Keratinocyte (primary cell): Measurements from ENCODE around the gene SLC25A46. TPM values are rescaled to one million over a fixed set of nuclear protein-coding genes. Genes with fewer than 3 reads are reported as not detected.
A peak's percentile ranks its signal among the peaks of the same experiment; 100 is the strongest.
"Not testable (repeated sequence)": the region's sequence is repeated elsewhere in the genome, so short reads cannot be mapped to it uniquely, and the experiment has no call there.

Source experiments
- DNase-seq: peaks from one replicate; pipeline ENCODE4 v3.0.0-alpha.2; 2011; ENCODE audit warnings: low read depth, missing footprints, low spot score
- FAIRE-seq: peaks from 2 replicates; lab custom pipeline; 2011; peaks lifted over from hg19 to GRCh38; lab: Jason Lieb, UNC
- H2AFZ ChIP-seq: 2 replicates; pipeline ENCODE4 v1.6.0; 2012; ENCODE audit warnings: low read length, control low read depth, inconsistent platforms; ENCODE audit not compliant: control insufficient read depth
- H3K27ac ChIP-seq: 2 replicates; pipeline ENCODE4 v1.5.1; 2011; ENCODE audit warnings: low read length; ENCODE audit not compliant: control insufficient read depth, insufficient read depth
- H3K27me3 ChIP-seq: 3 replicates; pipeline ENCODE4 v1.6.0; 2011; ENCODE audit warnings: low read length; ENCODE audit not compliant: control insufficient read depth, insufficient read depth; ENCODE audit errors: extremely low read depth
- H3K36me3 ChIP-seq, 2 experiments: 2 replicates in 1 of 2; 3 replicates in 1 of 2; pipeline ENCODE4 v1.5.1; 2011; ENCODE audit warnings: low read length in 2 of 2, mild to moderate bottlenecking in 1 of 2; ENCODE audit not compliant: control insufficient read depth in 2 of 2, insufficient read depth in 2 of 2; ENCODE audit errors: extremely low read depth in 1 of 2
- H3K4me1 ChIP-seq: 3 replicates; pipeline ENCODE4 v1.5.1; 2011; ENCODE audit warnings: low read length; ENCODE audit not compliant: control insufficient read depth, insufficient read depth; ENCODE audit errors: extremely low read depth
- H3K4me2 ChIP-seq: 3 replicates; pipeline ENCODE4 v1.6.0; 2011; ENCODE audit warnings: low read depth, low read length; ENCODE audit not compliant: control insufficient read depth, insufficient read depth; ENCODE audit errors: extremely low read depth
- H3K4me3 ChIP-seq, 3 experiments: fragments of 200-600 bp in 1 of 3; sonication (generic) in 1 of 3; 2 replicates in 2 of 3; 3 replicates in 1 of 3; pipeline ENCODE4 v1.5.1; 2011 to 2016; ENCODE audit warnings: low read length in 3 of 3, mild to moderate bottlenecking in 3 of 3, control low read depth in 2 of 3, inconsistent platforms in 1 of 3, low read depth in 1 of 3, mixed read lengths in 1 of 3, mixed run types in 1 of 3, moderate library complexity in 1 of 3; ENCODE audit not compliant: control insufficient read depth in 2 of 3, insufficient read depth in 2 of 3; ENCODE audit errors: extremely low read depth in 1 of 3
- H3K79me2 ChIP-seq: 2 replicates; pipeline ENCODE4 v1.6.0; 2012; ENCODE audit warnings: low read length; ENCODE audit not compliant: control insufficient read depth, insufficient read depth
- H3K9ac ChIP-seq: 3 replicates; pipeline ENCODE4 v1.6.0; 2011; ENCODE audit warnings: low read length; ENCODE audit not compliant: control insufficient read depth, insufficient read depth; ENCODE audit errors: extremely low read depth
- H3K9me1 ChIP-seq: 3 replicates; pipeline ENCODE4 v1.6.0; 2011; ENCODE audit warnings: low read length; ENCODE audit not compliant: control insufficient read depth, insufficient read depth; ENCODE audit errors: extremely low read depth
- H3K9me3 ChIP-seq: 2 replicates; pipeline ENCODE4 v1.5.1; 2012; ENCODE audit warnings: low read depth, low read length; ENCODE audit not compliant: control insufficient read depth
- H4K20me1 ChIP-seq: 3 replicates; pipeline ENCODE4 v1.6.0; 2011; ENCODE audit warnings: low read length; ENCODE audit not compliant: control insufficient read depth, insufficient read depth; ENCODE audit errors: extremely low read depth
- CTCF ChIP-seq, 3 experiments: IDR thresholded peaks in 1 of 3; conservative IDR thresholded peaks in 1 of 3; optimal IDR thresholded peaks in 1 of 3; 2 replicates in 2 of 3; 3 replicates in 1 of 3; pipeline versions ENCODE3 to v1.5.1; 2011; ENCODE audit warnings: low read length in 3 of 3, mild to moderate bottlenecking in 3 of 3, moderate library complexity in 2 of 3, control low read depth in 1 of 3, inconsistent platforms in 1 of 3; ENCODE audit not compliant: insufficient read depth in 2 of 3; ENCODE audit errors: extremely low read depth in 1 of 3
- EZH2 ChIP-seq: IDR thresholded peaks from one replicate; pipeline ENCODE4 v1.6.1; 2012; ENCODE audit warnings: inconsistent platforms, mild to moderate bottlenecking, low read length, moderate library complexity
- dilution Hi-C: fragments of 300-500 bp; cut with MboI; formaldehyde crosslinking; loops from one replicate; pipeline ENCODE4 v1.7.0; 2020; ENCODE audit warnings: low sequenced_read_pairs; ENCODE audit not compliant: extremely low pct_ligation_motif_present
- polyA plus RNA-seq, 5 experiments: library from polyadenylated mRNA; depleted of rRNA in 3 of 5; stranded (reverse) in 3 of 5; stranded (forward) in 1 of 5; unstranded in 1 of 5; fragments of >200 nt; gene quantifications; 1 replicate in 1 of 5; 2 replicates in 3 of 5; 3 replicates in 1 of 5; pipeline versions ENCODE4 v1.2.1 to v1.2.3, GENCODE V29; 2011 to 2012; ENCODE audit warnings: missing spikeins in 2 of 5, low read depth in 1 of 5, low replicate concordance in 1 of 5

SLC25A46 gene
- polyA plus RNA-seq, 1 donor (not counting 4 experiments of a cell fraction or from before 2014, with no cell fraction given), result 56.2 TPM

- dilution Hi-C loops, result no loop called here
- Histone ChIP-seq H3K27me3 (no peaks in the 10 kb centered on the region), H2AFZ (no peak overlapping the region), H3K79me2 (no peaks in the 10 kb centered on the region), H3K4me1 (no peaks in the 10 kb centered on the region), H3K4me3 (no peak overlapping the region), H4K20me1 (no peaks in the 10 kb centered on the region), H3K9me3 (no peaks in the 10 kb centered on the region), H3K36me3 (no peaks in the 10 kb centered on the region), H3K4me2 (no peak overlapping the region), H3K27ac (no peak overlapping the region), H3K9me1 (no peaks in the 10 kb centered on the region), H3K9ac (no peak overlapping the region)
- DNase-seq (no peak), FAIRE-seq (no peak)
- no peak for TF ChIP-seq CTCF (optimal IDR thresholded peaks at IDR 0.05 in 1 of 3, IDR thresholded peaks at IDR 0.05 in 1 of 3, conservative IDR thresholded peaks at IDR 0.05 in 1 of 3; ENCODE audit: extremely low read depth in 1 of 3, insufficient read depth in 2 of 3, low read length in 3 of 3)
- no peak for TF ChIP-seq EZH2
These were observed 46.5 kb downstream of the SLC25A46 start for GRCh38 chr5:110785356-110785755.

- DNase-seq, H3K27ac ChIP-seq, H3K4me1 ChIP-seq, H3K27me3 ChIP-seq, H4K20me1 ChIP-seq, H3K4me2 ChIP-seq, H3K36me3 ChIP-seq, H3K79me2 ChIP-seq, H3K9me1 ChIP-seq, H3K9me3 ChIP-seq, dilution Hi-C loops, H2AFZ ChIP-seq, FAIRE-seq, H3K9ac ChIP-seq, H3K4me3 ChIP-seq: not testable (repeated sequence)
These were observed 49.2 kb downstream of the SLC25A46 start for GRCh38 chr5:110788006-110788405.

GRCh38 chr5:110790673-110791072 lies 51.9 kb downstream of the SLC25A46 start:
- Histone ChIP-seq H3K9me1 (no peaks in the 10 kb centered on the region), H4K20me1 (no peaks in the 10 kb centered on the region), H3K4me1 (no peaks in the 10 kb centered on the region), H3K4me2 (no peak overlapping the region), H3K4me3 (no peak overlapping the region), H3K9me3 (no peaks in the 10 kb centered on the region), H2AFZ (no peak overlapping the region), H3K27me3 (no peaks in the 10 kb centered on the region), H3K36me3 (no peaks in the 10 kb centered on the region), H3K9ac (no peak overlapping the region), H3K27ac (no peak overlapping the region), H3K79me2 (no peaks in the 10 kb centered on the region)
- no peak for FAIRE-seq
- no peak for DNase-seq
- no peak for TF ChIP-seq EZH2
- peak in 2 of 3 experiments; percentile 31 to 40 for TF ChIP-seq CTCF (optimal IDR thresholded peaks at IDR 0.05 in 1 of 3, IDR thresholded peaks at IDR 0.05 in 1 of 3, conservative IDR thresholded peaks at IDR 0.05 in 1 of 3; ENCODE audit: extremely low read depth in 1 of 3, insufficient read depth in 2 of 3, low read length in 3 of 3)
- dilution Hi-C loops, result no loop called here
